ENCODE data around the gene C19orf33.

DNA sequence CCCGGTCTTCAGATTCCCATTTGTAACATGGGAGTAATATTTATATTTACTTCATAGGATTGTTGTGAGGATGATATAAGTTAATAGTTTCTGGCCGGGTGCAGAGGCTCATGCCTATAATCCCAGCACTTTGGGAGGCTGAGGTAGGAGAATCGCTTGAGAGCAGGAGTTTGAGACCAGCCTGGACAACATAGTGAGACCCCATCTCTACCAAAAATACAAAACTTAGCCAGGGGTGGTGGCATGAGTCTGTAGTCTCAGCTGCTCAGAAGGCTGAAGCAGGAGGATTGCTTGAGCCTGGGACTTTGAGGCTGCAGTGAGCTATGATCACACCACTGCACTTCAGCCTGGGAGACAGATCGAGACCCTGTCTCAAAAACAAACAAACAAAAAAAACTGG is 42.8 kb downstream of the C19orf33 start:
- TF ChIP-seq, protein P1, sequence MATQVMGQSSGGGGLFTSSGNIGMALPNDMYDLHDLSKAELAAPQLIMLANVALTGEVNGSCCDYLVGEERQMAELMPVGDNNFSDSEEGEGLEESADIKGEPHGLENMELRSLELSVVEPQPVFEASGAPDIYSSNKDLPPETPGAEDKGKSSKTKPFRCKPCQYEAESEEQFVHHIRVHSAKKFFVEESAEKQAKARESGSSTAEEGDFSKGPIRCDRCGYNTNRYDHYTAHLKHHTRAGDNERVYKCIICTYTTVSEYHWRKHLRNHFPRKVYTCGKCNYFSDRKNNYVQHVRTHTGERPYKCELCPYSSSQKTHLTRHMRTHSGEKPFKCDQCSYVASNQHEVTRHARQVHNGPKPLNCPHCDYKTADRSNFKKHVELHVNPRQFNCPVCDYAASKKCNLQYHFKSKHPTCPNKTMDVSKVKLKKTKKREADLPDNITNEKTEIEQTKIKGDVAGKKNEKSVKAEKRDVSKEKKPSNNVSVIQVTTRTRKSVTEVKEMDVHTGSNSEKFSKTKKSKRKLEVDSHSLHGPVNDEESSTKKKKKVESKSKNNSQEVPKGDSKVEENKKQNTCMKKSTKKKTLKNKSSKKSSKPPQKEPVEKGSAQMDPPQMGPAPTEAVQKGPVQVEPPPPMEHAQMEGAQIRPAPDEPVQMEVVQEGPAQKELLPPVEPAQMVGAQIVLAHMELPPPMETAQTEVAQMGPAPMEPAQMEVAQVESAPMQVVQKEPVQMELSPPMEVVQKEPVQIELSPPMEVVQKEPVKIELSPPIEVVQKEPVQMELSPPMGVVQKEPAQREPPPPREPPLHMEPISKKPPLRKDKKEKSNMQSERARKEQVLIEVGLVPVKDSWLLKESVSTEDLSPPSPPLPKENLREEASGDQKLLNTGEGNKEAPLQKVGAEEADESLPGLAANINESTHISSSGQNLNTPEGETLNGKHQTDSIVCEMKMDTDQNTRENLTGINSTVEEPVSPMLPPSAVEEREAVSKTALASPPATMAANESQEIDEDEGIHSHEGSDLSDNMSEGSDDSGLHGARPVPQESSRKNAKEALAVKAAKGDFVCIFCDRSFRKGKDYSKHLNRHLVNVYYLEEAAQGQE (IDR thresholded peaks at IDR 0.05; ENCODE audit: insufficient read depth in 1 of 2, low read depth in 2 of 2, low read length in 2 of 2): no peak
- TF ChIP-seq SIN3A (IDR thresholded peaks at IDR 0.05; ENCODE audit: borderline replicate concordance, insufficient read depth, low read length) (no peak), POLR2AphosphoS5 (IDR thresholded peaks at IDR 0.05; ENCODE audit: low read depth, low read length) (no peak), TAF1 (IDR thresholded peaks at IDR 0.05; ENCODE audit: borderline replicate concordance, insufficient read depth, low read length) (no peak)
